GM23338 (cell line): ENCODE results near the gene LPAR6. TPM values are rescaled to one million over a fixed set of nuclear protein-coding genes. Genes with fewer than 3 reads are reported as not detected.
A peak's percentile ranks its signal among the peaks of the same experiment; 100 is the strongest.

ENCODE experiments used
- ATAC-seq: fragments of 200-7000 bp; cut with Tn5 transposase; 3 replicates; pipeline ENCODE4 v1.9.1; 2020
- DNase-seq: peaks from one replicate; pipeline ENCODE4 v3.0.0-alpha.2; 2015; ENCODE audit warnings: low spot score
- H2AFZ ChIP-seq: fragments of 200-600 bp; sonication (generic); 2 replicates; pipeline ENCODE4 v1.8.0; 2016; ENCODE audit warnings: antibody characterized with exemption, mild to moderate bottlenecking, moderate library complexity
- H3F3A ChIP-seq: fragments of 200-600 bp; sonication (generic); replicated peaks from 2 replicates; pipeline ENCODE4 v1.8.0; 2017; ENCODE audit warnings: antibody characterized with exemption, mixed run types, low read depth
- H3K27ac ChIP-seq: fragments of 200-600 bp; sonication (generic); 2 replicates; pipeline ENCODE4 v1.6.1; 2016; ENCODE audit warnings: low read depth
- H3K27me3 ChIP-seq: fragments of 200-600 bp; sonication (generic); 2 replicates; pipeline ENCODE4 v1.8.0; 2016; ENCODE audit warnings: mild to moderate bottlenecking, mixed run types, moderate library complexity; ENCODE audit not compliant: insufficient read depth
- H3K36me3 ChIP-seq: fragments of 200-600 bp; sonication (generic); 2 replicates; pipeline ENCODE4 v1.8.0; 2016; ENCODE audit warnings: mild to moderate bottlenecking; ENCODE audit not compliant: insufficient read depth
- H3K4me1 ChIP-seq: fragments of 200-600 bp; sonication (generic); 2 replicates; pipeline ENCODE4 v1.8.0; 2016; ENCODE audit warnings: mild to moderate bottlenecking, moderate library complexity; ENCODE audit not compliant: insufficient read depth
- H3K4me2 ChIP-seq: fragments of 200-600 bp; sonication (generic); 2 replicates; pipeline ENCODE4 v1.7.1; 2017; ENCODE audit warnings: mixed run types
- H3K4me3 ChIP-seq: fragments of 200-600 bp; sonication (generic); 2 replicates; pipeline ENCODE4 v1.6.1; 2016; ENCODE audit warnings: mixed run types
- H3K79me2 ChIP-seq: fragments of 200-600 bp; sonication (generic); replicated peaks from 2 replicates; pipeline ENCODE4 v1.8.0; 2017; ENCODE audit warnings: mild to moderate bottlenecking; ENCODE audit not compliant: insufficient read depth
- H3K9me2 ChIP-seq: fragments of 200-600 bp; sonication (generic); 2 replicates; pipeline ENCODE4 v1.8.0; 2017; ENCODE audit not compliant: insufficient read depth
- H4K20me1 ChIP-seq: fragments of 200-600 bp; sonication (generic); replicated peaks from 2 replicates; pipeline ENCODE4 v1.8.0; 2017; ENCODE audit warnings: mild to moderate bottlenecking; ENCODE audit not compliant: insufficient read depth
- H3K27ac Mint-ChIP-seq: 2 replicates; pipeline ENCODE4 v1.8.0; 2020; ENCODE audit warnings: inconsistent platforms, mild to moderate bottlenecking, moderate library complexity, mixed read lengths
- H3K27me3 Mint-ChIP-seq: 3 replicates; pipeline ENCODE4 v1.8.0; 2022; ENCODE audit warnings: low read depth, mild to moderate bottlenecking, moderate library complexity, mixed read lengths, inconsistent platforms; ENCODE audit not compliant: insufficient read depth, poor library complexity
- H3K36me3 Mint-ChIP-seq: 3 replicates; pipeline ENCODE4 v1.8.0; 2021; ENCODE audit warnings: low read depth, mild to moderate bottlenecking, inconsistent platforms, moderate library complexity, mixed read lengths
- H3K4me1 Mint-ChIP-seq: 3 replicates; pipeline ENCODE4 v1.8.0; 2020; ENCODE audit warnings: mild to moderate bottlenecking, inconsistent platforms, mixed read lengths
- H3K4me3 Mint-ChIP-seq: 3 replicates; pipeline ENCODE4 v1.8.0; 2021; ENCODE audit warnings: moderate library complexity, mild to moderate bottlenecking, inconsistent platforms, mixed read lengths
- H3K9me3 Mint-ChIP-seq: 3 replicates; pipeline ENCODE4 v1.8.0; 2020; ENCODE audit warnings: moderate library complexity, mild to moderate bottlenecking, inconsistent platforms, mixed read lengths
- CTCF ChIP-seq, 2 experiments: fragments of 200-600 bp in 1 of 2; sonication (generic) in 1 of 2; conservative IDR thresholded peaks; 2 replicates each; pipeline versions ENCODE4 v1.5.1 to v1.6.1; 2016 to 2017; ENCODE audit warnings: antibody characterized with exemption in 2 of 2, low read depth in 2 of 2, mild to moderate bottlenecking in 2 of 2, moderate library complexity in 1 of 2
- ETS1 ChIP-seq: IDR thresholded peaks from 2 replicates; pipeline ENCODE4 v1.6.1; 2016; ENCODE audit warnings: antibody characterized with exemption
- EZH2phosphoT487 ChIP-seq: fragments of 200-600 bp; sonication (generic); IDR thresholded peaks from one replicate; pipeline ENCODE4 v1.8.1; 2018; ENCODE audit warnings: antibody characterized with exemption; ENCODE audit not compliant: unreplicated experiment
- JUNB ChIP-seq: IDR thresholded peaks from one replicate; pipeline ENCODE4 v1.6.1; 2016; ENCODE audit warnings: antibody characterized with exemption; ENCODE audit not compliant: unreplicated experiment
- NANOG ChIP-seq: IDR thresholded peaks from 2 replicates; pipeline ENCODE4 v1.6.1; 2016; ENCODE audit warnings: antibody characterized with exemption, borderline replicate concordance
- REST ChIP-seq: IDR thresholded peaks from one replicate; pipeline ENCODE4 v1.6.1; 2018; ENCODE audit warnings: antibody characterized with exemption; ENCODE audit not compliant: unreplicated experiment
- ZNF462 ChIP-seq: fragments of 250-450 bp; sonication (Bioruptor Pico); IDR thresholded peaks from 2 replicates; pipeline ENCODE4 v1.5.0; 2020; ENCODE audit warnings: mild to moderate bottlenecking, moderate library complexity
- long read RNA-seq: library from polyadenylated mRNA; unstranded; transcript quantifications from one replicate; pipeline ENCODE4 v2.0.0, GENCODE V29; 2020; ENCODE audit not compliant: unreplicated experiment
- polyA plus RNA-seq: library from polyadenylated mRNA; unstranded; fragments of >200 nt; fragmentation: Nextera tagmentation; extraction: Ambion mirVana; gene quantifications from 2 replicates; pipeline ENCODE4 v1.2.1, GENCODE V29; 2016
- total RNA-seq: library from RNA; depleted of rRNA; stranded (reverse); fragments of >200 nt; shearing (Covaris generic); gene quantifications from 2 replicates; pipeline ENCODE4 v1.2.3, GENCODE V29; 2014; rRNA removed

Gene LPAR6
- total RNA-seq (1.4 and 2.6 TPM in 2 replicates), polyA plus RNA-seq (1.9 and 2.1 TPM in 2 replicates)
- long read RNA-seq, partial matches to known transcripts, result 1 of 1 reads
- long read RNA-seq, other reads (novel, unspliced or antisense), result 0 of 1 reads

GRCh38 chr13:48412881-48413351 is at the start of gene LPAR6:
TSS of gene LPAR6 (minus strand) at chr13:48413113. CDS start at chr13:48412423, 690 bp downstream.
- Histone ChIP-seq H3K27me3 (no peaks in the 10 kb centered on the region), H3F3A (no peaks in the 10 kb centered on the region), H3K4me1 (peaks cover 26% of the 10 kb centered on the region), H3K4me2 (peak within 1 kb of the TSS; percentile 61), H2AFZ (no peak within 1 kb of the TSS), H3K4me3 (peak within 1 kb of the TSS; percentile 36), H3K9me2 (no peaks in the 10 kb centered on the region), H4K20me1 (no peaks in the 10 kb centered on the region), H3K36me3 (no peaks in the 10 kb centered on the region), H3K79me2 (no peaks in the 10 kb centered on the region), H3K27ac (peak within 1 kb of the TSS; percentile 66)
- Mint-ChIP-seq H3K27me3 (no peaks in the 10 kb centered on the region), H3K4me3 (peak within 1 kb of the TSS; percentile 79), H3K36me3 (peaks cover 22% of the 10 kb centered on the region), H3K4me1 (peaks cover 21% of the 10 kb centered on the region), H3K9me3 (peaks cover 19% of the 10 kb centered on the region; the same call in 2 of the 3 replicates), H3K27ac (peak within 1 kb of the TSS; percentile 82)
- TF ChIP-seq NANOG (0 out of 2 replicates have a peak, but pooled peaks have one; percentile 12), REST (no peak)
- ATAC-seq (peak; percentile 73), DNase-seq (peak; percentile 35)

- H3K36me3 ChIP-seq, result no peaks in the 10 kb centered on the region
- Mint-ChIP-seq H3K27ac (no peak overlapping the region), H3K36me3 (peaks cover 3% of the 10 kb centered on the region; the same call in 2 of the 3 replicates), H3K4me3 (no peak overlapping the region), H3K9me3 (no peaks in the 10 kb centered on the region), H3K4me1 (peaks cover 6% of the 10 kb centered on the region; the same call in 2 of the 3 replicates), H3K27me3 (peaks cover 2% of the 10 kb centered on the region)
- H3K4me3 ChIP-seq, result no peak overlapping the region
- H3F3A ChIP-seq, result no peaks in the 10 kb centered on the region
- no peak overlapping the region for H3K4me2 ChIP-seq
- H3K27ac ChIP-seq, result no peak overlapping the region
- H3K9me2 ChIP-seq, result no peaks in the 10 kb centered on the region
- H3K79me2 ChIP-seq, result no peaks in the 10 kb centered on the region
- ATAC-seq, result peak; percentile 47
- peak; percentile 7 for DNase-seq
- no peaks in the 10 kb centered on the region for H3K27me3 ChIP-seq
- no peaks in the 10 kb centered on the region; the same call in 1 of the 2 replicates for H4K20me1 ChIP-seq
- H2AFZ ChIP-seq, result no peak overlapping the region
- no peaks in the 10 kb centered on the region for H3K4me1 ChIP-seq
- TF ChIP-seq ETS1 (no peak), JUNB (no peak), CTCF (conservative IDR thresholded peaks at IDR 0.05; ENCODE audit: low read depth in 2 of 2) (no peak), ZNF462 (CRISPR knock-in tag) (no peak), EZH2phosphoT487 (no peak)
Observed at GRCh38 chr13:48457578-48458242, 44.8 kb upstream of the LPAR6 start.
